Neural cell (in vitro differentiated cells): Measurements from ENCODE around the gene UCK2. TPM values are rescaled to one million over a fixed set of nuclear protein-coding genes. Genes with fewer than 3 reads are reported as not detected.

ENCODE experiments used
- H2AFZ ChIP-seq: fragments of 200-600, 300-800 bp; sonication (generic), shearing (Covaris generic); 2 replicates; pipeline ENCODE4 v1.6.0; 2014; ENCODE audit warnings: low read depth, mild to moderate bottlenecking, antibody characterized with exemption, low read length, moderate library complexity
- H3F3A ChIP-seq: fragments of 200-600 bp; shearing (Covaris generic); 2 replicates; pipeline ENCODE4 v1.6.1; 2016; ENCODE audit warnings: mild to moderate bottlenecking, moderate library complexity, mixed read lengths, antibody characterized with exemption, low read length; ENCODE audit not compliant: insufficient read depth, poor library complexity, severe bottlenecking
- H3K27ac ChIP-seq: fragments of 200-600, 300-800 bp; sonication (generic), shearing (Covaris generic); 2 replicates; pipeline ENCODE4 v1.5.1; 2014; ENCODE audit warnings: mild to moderate bottlenecking, low read length, moderate library complexity
- H3K27me3 ChIP-seq: fragments of 300-800, 200-600 bp; sonication (generic), shearing (Covaris generic); 2 replicates; pipeline ENCODE4 v1.6.0; 2014; ENCODE audit warnings: mild to moderate bottlenecking, low read depth, low read length, moderate library complexity; ENCODE audit not compliant: insufficient read depth
- H3K36me3 ChIP-seq: fragments of 300-800, 200-600 bp; sonication (generic), shearing (Covaris generic); 2 replicates; pipeline ENCODE4 v1.5.1; 2014; ENCODE audit warnings: mild to moderate bottlenecking, antibody characterized with exemption, low read length, moderate library complexity; ENCODE audit not compliant: insufficient read depth
- H3K4me2 ChIP-seq: fragments of 300-800, 200-600 bp; sonication (generic), shearing (Covaris generic); 2 replicates; pipeline ENCODE4 v1.6.0; 2014; ENCODE audit warnings: mild to moderate bottlenecking, low read length
- H3K4me3 ChIP-seq: fragments of 300-800, 200-600 bp; sonication (generic), shearing (Covaris generic); 2 replicates; pipeline ENCODE4 v1.5.1; 2014; ENCODE audit warnings: mild to moderate bottlenecking, low read length, moderate library complexity
- H3K79me2 ChIP-seq: fragments of 200-600 bp; shearing (Covaris generic); replicated peaks from 2 replicates; pipeline ENCODE4 v1.6.0; 2014; ENCODE audit warnings: mild to moderate bottlenecking, low read length, moderate library complexity; ENCODE audit not compliant: insufficient read depth
- H3K9ac ChIP-seq: fragments of 300-800, 200-600 bp; sonication (generic), shearing (Covaris generic); 2 replicates; pipeline ENCODE4 v1.6.1; 2016; ENCODE audit warnings: mild to moderate bottlenecking, low read length, mixed read lengths
- H3K9me2 ChIP-seq: fragments of 200-600 bp; shearing (Covaris generic); 2 replicates; pipeline ENCODE4 v1.6.1; 2016; ENCODE audit warnings: mild to moderate bottlenecking, low read length, mixed read lengths; ENCODE audit not compliant: insufficient read depth
- H3K9me3 ChIP-seq: fragments of 200-600, 300-800 bp; sonication (generic), shearing (Covaris generic); 2 replicates; pipeline ENCODE4 v1.6.1; 2016; ENCODE audit warnings: mild to moderate bottlenecking, mixed run types, low read length, moderate library complexity, mixed read lengths
- H4K20me1 ChIP-seq: fragments of 200-600 bp; shearing (Covaris generic); 2 replicates; pipeline ENCODE4 v1.6.1; 2016; ENCODE audit warnings: mild to moderate bottlenecking, mixed run types; ENCODE audit not compliant: insufficient read depth
- EP300 ChIP-seq: fragments of 450-650 bp; conservative IDR thresholded peaks from 2 replicates; pipeline ENCODE4 v1.6.1; 2014; ENCODE audit warnings: antibody characterized with exemption, mild to moderate bottlenecking, moderate library complexity; ENCODE audit not compliant: poor library complexity, severe bottlenecking
- EZH2 ChIP-seq: fragments of 200-600, 300-800 bp; shearing (Covaris generic), sonication (generic); IDR thresholded peaks from 2 replicates; pipeline ENCODE4 v1.6.1; 2014; ENCODE audit warnings: antibody characterized with exemption, low read length, borderline replicate concordance, mild to moderate bottlenecking; ENCODE audit not compliant: insufficient read depth, poor library complexity, severe bottlenecking
- MXI1 ChIP-seq: fragments of 450-650 bp; conservative IDR thresholded peaks from 2 replicates; pipeline ENCODE4 v1.6.1; 2014; ENCODE audit warnings: antibody characterized with exemption, mild to moderate bottlenecking; ENCODE audit not compliant: poor library complexity, severe bottlenecking
- POLR2AphosphoS5 ChIP-seq: IDR thresholded peaks from 2 replicates; pipeline ENCODE4 v1.6.1; 2012
- RAD21 ChIP-seq: fragments of 450-650 bp; conservative IDR thresholded peaks from 2 replicates; pipeline ENCODE4 v1.6.1; 2014; ENCODE audit warnings: antibody characterized with exemption, mild to moderate bottlenecking, moderate library complexity
- SMC3 ChIP-seq: fragments of 450-650 bp; conservative IDR thresholded peaks from 2 replicates; pipeline ENCODE4 v1.6.1; 2014; ENCODE audit warnings: antibody characterized with exemption, mild to moderate bottlenecking, moderate library complexity; ENCODE audit not compliant: poor library complexity
- TAF1 ChIP-seq: IDR thresholded peaks from 2 replicates; pipeline ENCODE4 v1.6.1; 2012; ENCODE audit warnings: low read depth
- polyA plus RNA-seq: library from polyadenylated mRNA; depleted of rRNA; stranded (reverse); fragments of >200 nt; gene quantifications from 2 replicates; pipeline ENCODE4 v1.2.3, GENCODE V29; 2014
- TF ChIP-seq, protein P1 (sequence below): fragments of 450-650 bp; IDR thresholded peaks from 2 replicates; pipeline ENCODE4 v1.5.1; 2014; ENCODE audit warnings: antibody characterized with exemption, mild to moderate bottlenecking, moderate library complexity; ENCODE audit not compliant: poor library complexity, severe bottlenecking
- TF ChIP-seq, protein P2 (sequence below): IDR thresholded peaks from 2 replicates; pipeline ENCODE4 v1.6.1; 2012; ENCODE audit warnings: borderline replicate concordance

UCK2 gene
- polyA plus RNA-seq, 1 donor from 2014 or later, result 36.0 TPM

- no peaks in the 10 kb centered on the region for H3K9me2 ChIP-seq
- no peak overlapping the region for H3K9ac ChIP-seq
- H3F3A ChIP-seq, result no peaks in the 10 kb centered on the region
- no peaks in the 10 kb centered on the region for H3K9me3 ChIP-seq
- TF ChIP-seq SMC3, result no peak
- TF ChIP-seq RAD21, result no peak
- TF ChIP-seq, protein P1, sequence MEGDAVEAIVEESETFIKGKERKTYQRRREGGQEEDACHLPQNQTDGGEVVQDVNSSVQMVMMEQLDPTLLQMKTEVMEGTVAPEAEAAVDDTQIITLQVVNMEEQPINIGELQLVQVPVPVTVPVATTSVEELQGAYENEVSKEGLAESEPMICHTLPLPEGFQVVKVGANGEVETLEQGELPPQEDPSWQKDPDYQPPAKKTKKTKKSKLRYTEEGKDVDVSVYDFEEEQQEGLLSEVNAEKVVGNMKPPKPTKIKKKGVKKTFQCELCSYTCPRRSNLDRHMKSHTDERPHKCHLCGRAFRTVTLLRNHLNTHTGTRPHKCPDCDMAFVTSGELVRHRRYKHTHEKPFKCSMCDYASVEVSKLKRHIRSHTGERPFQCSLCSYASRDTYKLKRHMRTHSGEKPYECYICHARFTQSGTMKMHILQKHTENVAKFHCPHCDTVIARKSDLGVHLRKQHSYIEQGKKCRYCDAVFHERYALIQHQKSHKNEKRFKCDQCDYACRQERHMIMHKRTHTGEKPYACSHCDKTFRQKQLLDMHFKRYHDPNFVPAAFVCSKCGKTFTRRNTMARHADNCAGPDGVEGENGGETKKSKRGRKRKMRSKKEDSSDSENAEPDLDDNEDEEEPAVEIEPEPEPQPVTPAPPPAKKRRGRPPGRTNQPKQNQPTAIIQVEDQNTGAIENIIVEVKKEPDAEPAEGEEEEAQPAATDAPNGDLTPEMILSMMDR, result no peak
- H3K36me3 ChIP-seq, result no peaks in the 10 kb centered on the region
- peaks cover 22% of the 10 kb centered on the region for H3K79me2 ChIP-seq
- no peak overlapping the region for H3K27ac ChIP-seq
- H3K4me3 ChIP-seq, result no peak overlapping the region
- H3K27me3 ChIP-seq, result no peaks in the 10 kb centered on the region
- no peak overlapping the region for H2AFZ ChIP-seq
- no peak overlapping the region for H3K4me2 ChIP-seq
- no peaks in the 10 kb centered on the region for H4K20me1 ChIP-seq
Measured at GRCh38 chr1:165874643-165875042, 47.2 kb downstream of the UCK2 start.

DNA sequence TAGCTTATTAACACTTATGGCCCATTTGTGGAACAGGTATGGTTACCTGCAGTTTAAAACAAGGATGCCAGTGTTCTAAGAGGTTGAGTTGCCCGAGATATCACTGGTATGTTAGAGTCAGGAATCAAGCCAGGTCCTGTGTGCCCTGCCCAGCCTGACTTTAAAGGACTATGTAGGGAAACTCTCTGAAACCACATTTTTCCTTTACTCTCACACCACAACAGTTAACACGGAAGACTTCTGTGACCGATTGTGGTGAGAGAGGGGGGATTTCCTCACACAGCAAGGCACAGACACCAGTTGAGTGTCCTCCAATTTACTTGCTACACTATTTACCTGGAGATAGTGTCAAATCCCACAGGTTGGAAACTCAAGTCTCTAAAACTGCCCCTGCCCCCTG lies 47.8 kb downstream of the UCK2 start:
- H3F3A ChIP-seq, result no peaks in the 10 kb centered on the region
- H3K9ac ChIP-seq, result no peak overlapping the region
- no peaks in the 10 kb centered on the region for H3K9me2 ChIP-seq
- no peak overlapping the region for H3K27ac ChIP-seq
- peaks cover 24% of the 10 kb centered on the region for H3K79me2 ChIP-seq
- H3K9me3 ChIP-seq, result no peaks in the 10 kb centered on the region
- TF ChIP-seq TAF1 (no peak), MXI1 (no peak), EZH2 (no peak), EP300 (no peak), RAD21 (no peak), POLR2AphosphoS5 (no peak), SMC3 (no peak)
- TF ChIP-seq, protein P1, result no peak
- TF ChIP-seq, protein P2, sequence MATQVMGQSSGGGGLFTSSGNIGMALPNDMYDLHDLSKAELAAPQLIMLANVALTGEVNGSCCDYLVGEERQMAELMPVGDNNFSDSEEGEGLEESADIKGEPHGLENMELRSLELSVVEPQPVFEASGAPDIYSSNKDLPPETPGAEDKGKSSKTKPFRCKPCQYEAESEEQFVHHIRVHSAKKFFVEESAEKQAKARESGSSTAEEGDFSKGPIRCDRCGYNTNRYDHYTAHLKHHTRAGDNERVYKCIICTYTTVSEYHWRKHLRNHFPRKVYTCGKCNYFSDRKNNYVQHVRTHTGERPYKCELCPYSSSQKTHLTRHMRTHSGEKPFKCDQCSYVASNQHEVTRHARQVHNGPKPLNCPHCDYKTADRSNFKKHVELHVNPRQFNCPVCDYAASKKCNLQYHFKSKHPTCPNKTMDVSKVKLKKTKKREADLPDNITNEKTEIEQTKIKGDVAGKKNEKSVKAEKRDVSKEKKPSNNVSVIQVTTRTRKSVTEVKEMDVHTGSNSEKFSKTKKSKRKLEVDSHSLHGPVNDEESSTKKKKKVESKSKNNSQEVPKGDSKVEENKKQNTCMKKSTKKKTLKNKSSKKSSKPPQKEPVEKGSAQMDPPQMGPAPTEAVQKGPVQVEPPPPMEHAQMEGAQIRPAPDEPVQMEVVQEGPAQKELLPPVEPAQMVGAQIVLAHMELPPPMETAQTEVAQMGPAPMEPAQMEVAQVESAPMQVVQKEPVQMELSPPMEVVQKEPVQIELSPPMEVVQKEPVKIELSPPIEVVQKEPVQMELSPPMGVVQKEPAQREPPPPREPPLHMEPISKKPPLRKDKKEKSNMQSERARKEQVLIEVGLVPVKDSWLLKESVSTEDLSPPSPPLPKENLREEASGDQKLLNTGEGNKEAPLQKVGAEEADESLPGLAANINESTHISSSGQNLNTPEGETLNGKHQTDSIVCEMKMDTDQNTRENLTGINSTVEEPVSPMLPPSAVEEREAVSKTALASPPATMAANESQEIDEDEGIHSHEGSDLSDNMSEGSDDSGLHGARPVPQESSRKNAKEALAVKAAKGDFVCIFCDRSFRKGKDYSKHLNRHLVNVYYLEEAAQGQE, result no peak
- no peak overlapping the region for H3K4me3 ChIP-seq
- no peak overlapping the region for H3K4me2 ChIP-seq
- no peaks in the 10 kb centered on the region for H3K36me3 ChIP-seq
- H3K27me3 ChIP-seq, result no peaks in the 10 kb centered on the region
- no peak overlapping the region for H2AFZ ChIP-seq
- H4K20me1 ChIP-seq, result no peaks in the 10 kb centered on the region
